Sigmoid colon (tissue), 4 donors: ENCODE measurements around the gene SULT1A2.
"Not testable (repeated sequence)": the region's sequence is repeated elsewhere in the genome, so short reads cannot be mapped to it uniquely, and the experiment has no call there.

Source experiments
- CTCF ChIP-seq, 4 experiments: fragments of 450-650 bp in 3 of 4; fragments of 200-600 bp in 1 of 4; IDR thresholded peaks; one replicate each; pipeline ENCODE4 v1.5.1; 2016 to 2019; ENCODE audit warnings: antibody characterized with exemption in 4 of 4, mild to moderate bottlenecking in 3 of 4, moderate library complexity in 2 of 4
- POLR2A ChIP-seq, 2 donors: fragments of 450-650 bp; IDR thresholded peaks; one replicate each; pipeline ENCODE4 v1.6.1; 2016; ENCODE audit warnings: antibody characterized with exemption in 2 of 2, mild to moderate bottlenecking in 2 of 2, moderate library complexity in 2 of 2
- POLR2AphosphoS5 ChIP-seq, 4 donors: sonication (generic); formaldehyde crosslinking; IDR thresholded peaks; one replicate each; pipeline ENCODE4 v1.6.1; 2017; ENCODE audit warnings: antibody characterized with exemption in 4 of 4

- TF ChIP-seq CTCF, POLR2AphosphoS5, POLR2A (IDR thresholded peaks at IDR 0.05): not testable (repeated sequence)
These were observed 4.1 kb upstream of the SULT1A2 start for GRCh38 chr16:28600965-28601364.
